Left renal pelvis (tissue), 4 donors: ENCODE data around the gene TFPI. TPM values are rescaled to one million over a fixed set of nuclear protein-coding genes. Genes with fewer than 3 reads are reported as not detected.
"Not testable (repeated sequence)": the region's sequence is repeated elsewhere in the genome, so short reads cannot be mapped to it uniquely, and the experiment has no call there.

Source experiments
- DNase-seq, 4 donors: peaks; one replicate each; pipeline ENCODE4 v3.0.0-alpha.2; 2013; ENCODE audit warnings: low read depth in 4 of 4, low spot score in 3 of 4
- polyA plus RNA-seq, 4 donors: library from polyadenylated mRNA; unstranded; fragments of 120-200 nt; gene quantifications; one replicate each; pipeline ENCODE4 v1.2.1, GENCODE V29; 2013; ENCODE audit not compliant: insufficient read length in 4 of 4

The TFPI gene
- polyA plus RNA-seq, 4 donors: 20.6 to 52.7 (median 40.8) TPM

GRCh38 chr2:187529977-187530721, 24.1 kb downstream of the TFPI start:
- no peak for DNase-seq

- DNase-seq: no peak
Measured at GRCh38 chr2:187529248-187529976, 24.8 kb downstream of the TFPI start.

GRCh38 chr2:187528042-187528441, 26.2 kb downstream of the TFPI start:
- no peak for DNase-seq

GRCh38 chr2:187527262-187527661, 27.0 kb downstream of the TFPI start:
- no peak for DNase-seq

GRCh38 chr2:187526792-187527191, 27.4 kb downstream of the TFPI start:
- DNase-seq: no peak

GRCh38 chr2:187525163-187525900, 28.9 kb downstream of the TFPI start:
- no peak for DNase-seq

GRCh38 chr2:187523325-187523724, 30.9 kb downstream of the TFPI start:
- DNase-seq: no peak

- no peak for DNase-seq
Measured at GRCh38 chr2:187520121-187520624, 34.1 kb downstream of the TFPI start.

GRCh38 chr2:187519419-187520120, 34.7 kb downstream of the TFPI start:
- no peak for DNase-seq

- not testable (repeated sequence) for DNase-seq
Measured at GRCh38 chr2:187517750-187518361, 36.4 kb downstream of the TFPI start.

GRCh38 chr2:187516630-187517510, 37.4 kb downstream of the TFPI start:
- not testable (repeated sequence) for DNase-seq

GRCh38 chr2:187514930-187515329, 39.3 kb downstream of the TFPI start:
- no peak for DNase-seq

GRCh38 chr2:187514235-187514829, 39.9 kb downstream of the TFPI start:
- not testable (repeated sequence) for DNase-seq

GRCh38 chr2:187513460-187514234, 40.6 kb downstream of the TFPI start:
- DNase-seq: not testable (repeated sequence)

- no peak for DNase-seq
Measured at GRCh38 chr2:187511356-187512315, 42.6 kb downstream of the TFPI start.

GRCh38 chr2:187510419-187511355, 43.5 kb downstream of the TFPI start:
- not testable (repeated sequence) for DNase-seq
